ENCODE data around the gene SERINC1.

DNA sequence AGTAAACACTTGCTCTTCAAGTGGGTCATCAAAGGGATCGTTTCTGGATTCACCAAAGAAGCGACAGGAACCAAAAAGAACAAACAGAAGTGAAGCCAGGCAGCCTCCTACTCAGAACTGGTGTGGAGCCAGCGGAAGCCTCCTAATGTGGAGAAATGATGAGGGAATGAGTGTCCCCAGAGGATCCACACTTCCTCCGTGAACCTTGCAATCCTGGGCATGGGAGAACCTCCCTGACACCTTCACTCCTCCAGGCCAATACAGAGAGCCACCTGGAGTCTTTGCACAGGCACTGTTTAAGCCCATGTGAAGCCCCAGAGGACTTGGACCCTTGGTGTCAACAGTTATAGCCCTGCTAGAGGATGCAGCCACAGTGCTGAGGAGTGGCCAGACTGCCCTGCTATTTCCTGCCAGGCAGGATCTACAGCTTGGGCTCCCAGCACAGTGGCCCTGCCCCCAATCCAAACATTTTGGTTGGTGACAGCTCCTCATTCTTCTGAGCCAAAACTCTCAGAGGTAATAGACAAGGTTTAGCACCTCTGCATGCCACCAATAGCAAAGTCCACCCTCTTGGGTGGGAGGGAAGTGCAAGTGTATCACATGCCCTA, 23.2 kb upstream of the SERINC1 start:
- TF ChIP-seq POLR2A (IDR thresholded peaks at IDR 0.05; ENCODE audit: low read depth) (no peak), EP300 (IDR thresholded peaks at IDR 0.05) (no peak)
